ENCODE measurements around the gene NR1H3. TPM values are rescaled to one million over a fixed set of nuclear protein-coding genes. Genes with fewer than 3 reads are reported as not detected.

Gene NR1H3
- total and polyA plus RNA-seq, 2 donors from 2014 or later = 27.9 to 73.8 TPM

DNA sequence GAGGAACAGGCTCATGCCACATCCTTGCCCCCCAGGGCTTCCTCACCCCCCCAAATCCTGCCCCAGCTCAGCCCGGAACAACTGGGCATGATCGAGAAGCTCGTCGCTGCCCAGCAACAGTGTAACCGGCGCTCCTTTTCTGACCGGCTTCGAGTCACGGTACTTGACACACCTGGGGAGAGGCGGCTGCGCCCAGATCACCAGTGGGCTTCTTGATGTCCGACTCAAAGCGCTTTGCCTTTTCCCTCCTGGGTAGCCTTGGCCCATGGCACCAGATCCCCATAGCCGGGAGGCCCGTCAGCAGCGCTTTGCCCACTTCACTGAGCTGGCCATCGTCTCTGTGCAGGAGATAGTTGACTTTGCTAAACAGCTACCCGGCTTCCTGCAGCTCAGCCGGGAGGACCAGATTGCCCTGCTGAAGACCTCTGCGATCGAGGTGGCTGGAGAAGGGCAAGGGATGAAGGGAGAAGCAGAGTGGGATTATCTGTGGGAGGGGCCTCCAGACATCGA, 3.5 kb downstream of the NR1H3 start:
- DNase-seq (no peak), FAIRE-seq (no peak)
- TF ChIP-seq, protein P1, sequence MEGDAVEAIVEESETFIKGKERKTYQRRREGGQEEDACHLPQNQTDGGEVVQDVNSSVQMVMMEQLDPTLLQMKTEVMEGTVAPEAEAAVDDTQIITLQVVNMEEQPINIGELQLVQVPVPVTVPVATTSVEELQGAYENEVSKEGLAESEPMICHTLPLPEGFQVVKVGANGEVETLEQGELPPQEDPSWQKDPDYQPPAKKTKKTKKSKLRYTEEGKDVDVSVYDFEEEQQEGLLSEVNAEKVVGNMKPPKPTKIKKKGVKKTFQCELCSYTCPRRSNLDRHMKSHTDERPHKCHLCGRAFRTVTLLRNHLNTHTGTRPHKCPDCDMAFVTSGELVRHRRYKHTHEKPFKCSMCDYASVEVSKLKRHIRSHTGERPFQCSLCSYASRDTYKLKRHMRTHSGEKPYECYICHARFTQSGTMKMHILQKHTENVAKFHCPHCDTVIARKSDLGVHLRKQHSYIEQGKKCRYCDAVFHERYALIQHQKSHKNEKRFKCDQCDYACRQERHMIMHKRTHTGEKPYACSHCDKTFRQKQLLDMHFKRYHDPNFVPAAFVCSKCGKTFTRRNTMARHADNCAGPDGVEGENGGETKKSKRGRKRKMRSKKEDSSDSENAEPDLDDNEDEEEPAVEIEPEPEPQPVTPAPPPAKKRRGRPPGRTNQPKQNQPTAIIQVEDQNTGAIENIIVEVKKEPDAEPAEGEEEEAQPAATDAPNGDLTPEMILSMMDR (IDR thresholded peaks at IDR 0.05; ENCODE audit: borderline replicate concordance, extremely low read depth, insufficient read depth) = no peak
- Histone ChIP-seq H3K27me3 (ENCODE audit: control insufficient read depth, insufficient read depth, low read length) (no peaks in the 10 kb centered on the region), H3K27ac (ENCODE audit: low read depth in 2 of 2, low read length in 2 of 2) (no peak overlapping the region), H3K4me1 (ENCODE audit: control insufficient read depth in 2 of 3, insufficient read depth in 2 of 3, low read depth in 1 of 3, low read length in 3 of 3) (peaks cover 0 to 16% (median 12%) of the 10 kb centered on the region in 3 donors), H3K4me3 (ENCODE audit: low read length in 3 of 3) (no peak overlapping the region), H3K9me3 (ENCODE audit: control insufficient read depth in 2 of 3, insufficient read depth in 1 of 3, low read length in 3 of 3) (no peaks in the 10 kb centered on the region), H3K9ac (ENCODE audit: low read length in 3 of 3) (no peak overlapping the region), H3K36me3 (ENCODE audit: control insufficient read depth in 2 of 3, insufficient read depth in 3 of 3, low read length in 3 of 3) (peaks cover 0 to 4% (median 0%) of the 10 kb centered on the region in 3 donors)
- intact Hi-C loops (cut with DNase I) = no loop called here

DNA sequence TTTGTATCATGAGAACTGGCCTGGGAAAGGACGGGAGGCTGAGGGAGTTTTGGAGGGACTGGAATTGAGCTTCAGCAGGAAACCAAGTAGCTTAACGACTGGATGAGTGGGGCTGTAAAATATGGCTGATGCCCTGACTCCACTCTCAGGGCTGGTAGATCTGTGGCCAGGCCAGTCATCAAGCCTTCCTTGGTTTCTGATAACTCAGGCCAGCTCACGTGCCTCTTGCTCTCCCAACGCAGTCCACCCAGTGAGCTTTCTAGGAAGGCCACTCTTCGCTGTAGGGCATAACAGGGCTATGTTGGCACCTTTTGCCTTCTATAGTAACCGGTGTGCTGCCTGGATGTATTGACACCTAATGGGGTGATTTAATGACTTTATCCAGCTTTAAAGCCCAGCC, 6.3 kb downstream of the NR1H3 start:
- TF ChIP-seq, protein P1 (IDR thresholded peaks at IDR 0.05; ENCODE audit: borderline replicate concordance, extremely low read depth, insufficient read depth) = no peak
- H3K27ac ChIP-seq (ENCODE audit: low read depth in 2 of 2, low read length in 2 of 2) = no peak overlapping the region
- no peak overlapping the region for H3K4me3 ChIP-seq (ENCODE audit: low read length in 3 of 3)
- FAIRE-seq (no peak), DNase-seq (no peak)
- H3K9me3 ChIP-seq (ENCODE audit: control insufficient read depth in 2 of 3, insufficient read depth in 1 of 3, low read length in 3 of 3) = no peaks in the 10 kb centered on the region
- no peaks in the 10 kb centered on the region for H3K27me3 ChIP-seq (ENCODE audit: control insufficient read depth, insufficient read depth, low read length)
- peaks cover 6 to 12% (median 11%) of the 10 kb centered on the region in 3 donors for H3K4me1 ChIP-seq (ENCODE audit: control insufficient read depth in 2 of 3, insufficient read depth in 2 of 3, low read depth in 1 of 3, low read length in 3 of 3)
- H3K36me3 ChIP-seq (ENCODE audit: control insufficient read depth in 2 of 3, insufficient read depth in 3 of 3, low read length in 3 of 3) = peaks cover 0 to 4% (median 0%) of the 10 kb centered on the region in 3 donors
- H3K9ac ChIP-seq (ENCODE audit: low read length in 3 of 3) = no peak overlapping the region
- intact Hi-C loops (cut with DNase I) = no loop called here

DNA sequence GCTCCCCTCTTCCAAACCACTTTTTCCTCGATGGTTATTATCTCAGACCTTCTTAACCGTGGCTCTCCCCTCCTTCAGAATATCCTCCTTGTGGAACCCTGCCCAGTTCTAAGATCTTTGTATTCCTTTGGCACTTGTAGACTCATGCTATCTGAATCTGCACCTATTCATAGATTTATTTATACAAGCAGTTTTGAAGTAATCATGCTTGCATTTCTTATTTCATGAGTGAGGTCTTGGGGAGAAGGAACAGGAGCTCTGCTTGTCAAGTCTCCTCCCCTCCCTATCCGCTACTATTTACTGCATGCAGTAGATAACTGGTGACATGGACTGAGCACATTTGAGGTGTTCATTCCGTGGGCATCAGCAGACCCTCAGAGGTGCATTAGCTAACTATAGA, 6.7 kb downstream of the NR1H3 start:
- peaks cover 0 to 4% (median 0%) of the 10 kb centered on the region in 3 donors for H3K36me3 ChIP-seq (ENCODE audit: control insufficient read depth in 2 of 3, insufficient read depth in 3 of 3, low read length in 3 of 3)
- TF ChIP-seq, protein P1 (IDR thresholded peaks at IDR 0.05; ENCODE audit: borderline replicate concordance, extremely low read depth, insufficient read depth) = no peak
- no peak overlapping the region for H3K9ac ChIP-seq (ENCODE audit: low read length in 3 of 3)
- DNase-seq = no peak
- H3K27me3 ChIP-seq (ENCODE audit: control insufficient read depth, insufficient read depth, low read length) = no peaks in the 10 kb centered on the region
- H3K9me3 ChIP-seq (ENCODE audit: control insufficient read depth in 2 of 3, insufficient read depth in 1 of 3, low read length in 3 of 3) = no peaks in the 10 kb centered on the region
- intact Hi-C loops (cut with DNase I) = no loop called here
- H3K27ac ChIP-seq (ENCODE audit: low read depth in 2 of 2, low read length in 2 of 2) = no peak overlapping the region
- no peak overlapping the region for H3K4me3 ChIP-seq (ENCODE audit: low read length in 3 of 3)
- no peak for FAIRE-seq
- peaks cover 6 to 13% (median 11%) of the 10 kb centered on the region in 3 donors for H3K4me1 ChIP-seq (ENCODE audit: control insufficient read depth in 2 of 3, insufficient read depth in 2 of 3, low read depth in 1 of 3, low read length in 3 of 3)

DNA sequence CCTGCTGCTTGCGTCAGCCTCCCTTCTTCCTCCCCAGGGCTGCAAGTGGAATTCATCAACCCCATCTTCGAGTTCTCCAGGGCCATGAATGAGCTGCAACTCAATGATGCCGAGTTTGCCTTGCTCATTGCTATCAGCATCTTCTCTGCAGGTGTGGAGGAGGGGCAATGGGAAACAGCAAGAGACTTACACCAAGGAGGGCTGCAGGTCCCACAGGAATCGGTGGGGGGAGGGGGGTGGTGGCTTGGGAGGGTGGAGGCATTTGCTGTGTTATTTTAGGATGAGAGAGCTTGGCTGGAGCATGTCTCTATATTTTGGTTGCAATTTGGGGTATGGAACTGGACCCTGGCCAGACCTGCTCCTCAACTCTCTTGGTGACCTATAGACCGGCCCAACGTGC, 10.1 kb downstream of the NR1H3 start:
- Histone ChIP-seq H3K27ac (ENCODE audit: low read depth in 2 of 2, low read length in 2 of 2) (no peak overlapping the region), H3K9me3 (ENCODE audit: control insufficient read depth in 2 of 3, insufficient read depth in 1 of 3, low read length in 3 of 3) (no peaks in the 10 kb centered on the region), H3K4me1 (ENCODE audit: control insufficient read depth in 2 of 3, insufficient read depth in 2 of 3, low read depth in 1 of 3, low read length in 3 of 3) (peaks cover 8 to 26% (median 18%) of the 10 kb centered on the region in 3 donors), H3K9ac (ENCODE audit: low read length in 3 of 3) (no peak overlapping the region), H3K36me3 (ENCODE audit: control insufficient read depth in 2 of 3, insufficient read depth in 3 of 3, low read length in 3 of 3) (peaks cover 0 to under 1% (median 0%) of the 10 kb centered on the region in 3 donors), H3K4me3 (ENCODE audit: low read length in 3 of 3) (no peak overlapping the region), H3K27me3 (ENCODE audit: control insufficient read depth, insufficient read depth, low read length) (no peaks in the 10 kb centered on the region)
- TF ChIP-seq, protein P1 (IDR thresholded peaks at IDR 0.05; ENCODE audit: borderline replicate concordance, extremely low read depth, insufficient read depth) = no peak
- DNase-seq = peak in 1 of 5 donors; percentile 55
- no peak for FAIRE-seq
- intact Hi-C loops (cut with DNase I) = no loop called here
